ENCODE data around the gene LINGO4.

The LINGO4 gene

DNA sequence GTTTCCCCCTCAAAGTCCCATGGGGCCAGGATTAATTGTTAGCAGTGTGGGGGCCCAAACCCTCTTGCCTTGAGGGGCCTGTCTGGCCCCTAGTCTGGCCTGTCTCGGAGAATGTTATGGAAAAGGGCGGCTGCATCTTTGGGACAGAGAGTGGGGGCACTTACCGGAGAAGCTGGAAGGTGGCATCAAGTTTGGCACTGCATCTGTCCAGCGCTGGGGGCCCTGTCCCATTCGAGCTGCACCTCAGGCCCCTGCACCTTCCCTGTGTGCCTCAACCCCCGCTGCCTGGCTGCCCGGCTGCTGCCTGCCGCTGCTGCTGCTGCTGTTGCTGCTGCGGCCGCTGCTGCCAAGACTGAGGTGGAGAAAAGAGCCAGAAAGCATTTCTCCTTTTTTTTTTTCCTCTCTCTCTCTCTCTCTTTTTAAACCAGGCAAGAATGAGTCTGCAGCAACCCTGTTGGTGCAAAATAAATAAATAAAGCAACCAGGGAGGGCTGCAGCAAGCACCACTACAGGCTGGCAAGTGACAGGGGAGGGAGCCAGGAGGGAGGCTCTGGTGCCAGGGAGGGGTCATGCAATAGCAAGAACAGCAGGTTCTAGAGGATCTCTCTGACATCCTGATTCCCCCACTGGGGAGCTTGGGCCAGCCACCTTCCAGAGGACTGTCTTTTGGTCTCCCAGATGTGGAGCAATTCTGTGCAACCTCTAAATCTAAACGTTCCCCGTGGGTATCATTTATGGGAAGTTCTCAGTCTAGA lies at the start of gene LINGO4:
Gene LINGO4, minus strand, starts transcription at position 354 of the 755 bp plus-strand sequence. CDS start 2,715 bp downstream, outside the sequence.
- no peak within 1 kb of the TSS for H3K27ac ChIP-seq
- TF ChIP-seq, protein P1, sequence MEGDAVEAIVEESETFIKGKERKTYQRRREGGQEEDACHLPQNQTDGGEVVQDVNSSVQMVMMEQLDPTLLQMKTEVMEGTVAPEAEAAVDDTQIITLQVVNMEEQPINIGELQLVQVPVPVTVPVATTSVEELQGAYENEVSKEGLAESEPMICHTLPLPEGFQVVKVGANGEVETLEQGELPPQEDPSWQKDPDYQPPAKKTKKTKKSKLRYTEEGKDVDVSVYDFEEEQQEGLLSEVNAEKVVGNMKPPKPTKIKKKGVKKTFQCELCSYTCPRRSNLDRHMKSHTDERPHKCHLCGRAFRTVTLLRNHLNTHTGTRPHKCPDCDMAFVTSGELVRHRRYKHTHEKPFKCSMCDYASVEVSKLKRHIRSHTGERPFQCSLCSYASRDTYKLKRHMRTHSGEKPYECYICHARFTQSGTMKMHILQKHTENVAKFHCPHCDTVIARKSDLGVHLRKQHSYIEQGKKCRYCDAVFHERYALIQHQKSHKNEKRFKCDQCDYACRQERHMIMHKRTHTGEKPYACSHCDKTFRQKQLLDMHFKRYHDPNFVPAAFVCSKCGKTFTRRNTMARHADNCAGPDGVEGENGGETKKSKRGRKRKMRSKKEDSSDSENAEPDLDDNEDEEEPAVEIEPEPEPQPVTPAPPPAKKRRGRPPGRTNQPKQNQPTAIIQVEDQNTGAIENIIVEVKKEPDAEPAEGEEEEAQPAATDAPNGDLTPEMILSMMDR (IDR thresholded peaks at IDR 0.05): no peak
- TF ChIP-seq ZFX (IDR thresholded peaks at IDR 0.05; ENCODE audit: borderline replicate concordance): no peak

GRCh38 chr1:151854658-151855057 lies 49.4 kb upstream of the LINGO4 start:
- no peak overlapping the region for H3K27ac ChIP-seq
- TF ChIP-seq, protein P1 (IDR thresholded peaks at IDR 0.05): no peak
- TF ChIP-seq ZFX (IDR thresholded peaks at IDR 0.05; ENCODE audit: borderline replicate concordance): no peak

- TF ChIP-seq, protein P1 (IDR thresholded peaks at IDR 0.05): no peak
- no peak for TF ChIP-seq ZFX (IDR thresholded peaks at IDR 0.05; ENCODE audit: borderline replicate concordance)
- no peak within 1 kb of the TSS for H3K27ac ChIP-seq
These were observed 48.3 kb upstream of the LINGO4 start, which contains the start of gene THEM5 for GRCh38 chr1:151853411-151853943. THEM5 (minus strand) TSS chr1:151853712; CDS start chr1:151853565, 147 bp downstream.

DNA sequence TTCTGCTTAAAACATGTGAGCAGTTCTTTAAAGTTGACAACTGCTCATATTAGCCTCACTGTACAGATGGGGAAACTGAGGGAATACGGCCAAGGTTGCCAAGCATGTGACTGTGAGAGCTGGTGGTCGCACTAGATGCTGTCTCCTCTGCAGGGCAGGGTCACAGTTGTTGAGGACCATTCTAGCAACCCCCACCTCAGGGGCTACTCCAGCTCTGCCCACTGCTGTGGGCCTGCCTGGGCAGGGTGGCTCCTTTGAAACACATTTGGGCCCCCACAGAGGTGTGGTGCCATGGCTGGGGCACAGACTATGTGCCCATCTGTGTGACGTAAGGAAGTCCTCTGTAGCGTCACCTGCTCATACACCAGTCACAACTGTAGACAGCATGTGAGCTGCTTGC lies 47.5 kb upstream of the LINGO4 start:
- no peak overlapping the region for H3K27ac ChIP-seq
- TF ChIP-seq, protein P1 (IDR thresholded peaks at IDR 0.05): no peak
- TF ChIP-seq ZFX (IDR thresholded peaks at IDR 0.05; ENCODE audit: borderline replicate concordance): no peak

DNA sequence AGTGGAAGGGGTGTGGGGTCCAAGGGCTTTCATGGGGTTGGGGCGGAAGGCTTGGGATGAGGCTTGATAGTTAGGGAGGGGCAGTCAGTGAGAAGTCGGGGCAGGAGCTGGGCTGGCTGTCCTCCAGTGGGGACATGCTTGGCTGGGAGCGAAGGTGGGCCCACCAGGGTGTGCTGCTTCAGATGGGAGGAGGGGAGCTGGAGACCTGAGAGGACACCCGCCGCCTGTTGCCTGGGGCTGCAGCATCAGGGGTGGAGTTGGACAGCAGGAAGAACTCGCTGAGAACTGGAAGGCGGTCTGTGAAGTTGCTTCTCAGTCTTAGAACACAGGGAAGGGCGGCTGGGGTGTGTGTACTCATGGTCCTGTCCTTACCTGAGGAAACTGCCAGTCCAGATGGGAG lies 46.7 kb upstream of the LINGO4 start:
- TF ChIP-seq, protein P1 (IDR thresholded peaks at IDR 0.05): no peak
- no peak for TF ChIP-seq ZFX (IDR thresholded peaks at IDR 0.05; ENCODE audit: borderline replicate concordance)
- no peak overlapping the region for H3K27ac ChIP-seq

- TF ChIP-seq, protein P1 (IDR thresholded peaks at IDR 0.05): no peak
- no peak for TF ChIP-seq ZFX (IDR thresholded peaks at IDR 0.05; ENCODE audit: borderline replicate concordance)
- H3K27ac ChIP-seq: no peak overlapping the region
These were observed 44.7 kb upstream of the LINGO4 start for GRCh38 chr1:151849871-151850270.

GRCh38 chr1:151849126-151849525 lies 43.9 kb upstream of the LINGO4 start:
- TF ChIP-seq, protein P1 (IDR thresholded peaks at IDR 0.05): no peak
- no peak for TF ChIP-seq ZFX (IDR thresholded peaks at IDR 0.05; ENCODE audit: borderline replicate concordance)

More at GRCh38 chr1:151849126-151849525, 43.9 kb upstream of the LINGO4 start:
- no peak overlapping the region for H3K27ac ChIP-seq
